Endodermal cell (in vitro differentiated cells): ENCODE measurements around the gene ZP1. TPM values are rescaled to one million over a fixed set of nuclear protein-coding genes. Genes with fewer than 3 reads are reported as not detected.

Experiments used
- DNase-seq: peaks from one replicate; pipeline ENCODE4 v3.0.0-alpha.2; 2017
- H3K27ac ChIP-seq: 2 replicates; pipeline ENCODE4 v1.5.1; 2013; ENCODE audit warnings: mild to moderate bottlenecking, low read depth, low read length, moderate library complexity
- H3K27me3 ChIP-seq: 2 replicates; pipeline ENCODE4 v1.6.1; 2013; ENCODE audit warnings: mild to moderate bottlenecking, low read length, moderate library complexity; ENCODE audit not compliant: insufficient read depth, control insufficient read depth, poor library complexity, severe bottlenecking
- H3K36me3 ChIP-seq: 2 replicates; pipeline ENCODE4 v1.7.0; 2013; ENCODE audit warnings: mild to moderate bottlenecking, low read length, moderate library complexity; ENCODE audit not compliant: control insufficient read depth, insufficient read depth
- H3K4me1 ChIP-seq: one replicate; pipeline ENCODE4 v1.7.0; 2013; ENCODE audit warnings: low read length; ENCODE audit not compliant: control insufficient read depth, insufficient read depth
- H3K4me3 ChIP-seq: 2 replicates; pipeline ENCODE4 v1.5.1; 2013; ENCODE audit warnings: mild to moderate bottlenecking, low read length, moderate library complexity
- H3K9ac ChIP-seq: 2 replicates; pipeline ENCODE4 v1.6.1; 2013; ENCODE audit warnings: mild to moderate bottlenecking, low read length, moderate library complexity; ENCODE audit not compliant: poor library complexity, severe bottlenecking; ENCODE audit errors: extremely low read depth
- H3K9me3 ChIP-seq: 2 replicates; pipeline ENCODE4 v1.6.1; 2013; ENCODE audit warnings: mild to moderate bottlenecking, low read length, moderate library complexity; ENCODE audit not compliant: control insufficient read depth
- H3K27ac Mint-ChIP-seq: 2 replicates; pipeline ENCODE4 v1.8.0; 2020; ENCODE audit warnings: mixed read lengths
- H3K27me3 Mint-ChIP-seq: 2 replicates; pipeline ENCODE4 v1.8.0; 2021; ENCODE audit warnings: mild to moderate bottlenecking, mixed read lengths; ENCODE audit not compliant: insufficient read depth
- H3K36me3 Mint-ChIP-seq: 2 replicates; pipeline ENCODE4 v1.8.0; 2020; ENCODE audit warnings: low read depth, mixed read lengths
- H3K4me1 Mint-ChIP-seq: 2 replicates; pipeline ENCODE4 v1.8.0; 2020; ENCODE audit warnings: mixed read lengths
- H3K4me3 Mint-ChIP-seq: 2 replicates; pipeline ENCODE4 v1.8.0; 2020; ENCODE audit warnings: mild to moderate bottlenecking, moderate library complexity, mixed read lengths
- H3K9me3 Mint-ChIP-seq: 2 replicates; pipeline ENCODE4 v1.8.0; 2020; ENCODE audit warnings: mild to moderate bottlenecking, mixed read lengths
- CTCF ChIP-seq: fragments of 200-600 bp; sonication (generic); conservative IDR thresholded peaks from 2 replicates; pipeline ENCODE4 v1.5.0; 2021; ENCODE audit warnings: antibody characterized with exemption, mild to moderate bottlenecking
- WGBS, 2 experiments: methylation state at CpG; one replicate each; pipeline versions ENCODE4 v1.1.5 to v1.1.7; 2013; ENCODE audit warnings: missing lambda C conversion rate in 2 of 2, mixed read lengths in 1 of 2; ENCODE audit not compliant: insufficient coverage in 1 of 2, insufficient read length in 1 of 2; 5-methylcytosine and 5-hydroxymethylcytosine counted together
- total RNA-seq, 2 donors: library from RNA; stranded (reverse); fragmentation: NEBNext Ultra II Directional in 1 of 2; extraction: Animal tissue kit (Norgen Biotek cat#: 25700) in 1 of 2; gene quantifications; 2 replicates in 1 of 2; 3 replicates in 1 of 2; pipeline ENCODE4 v1.2.1, GENCODE V29; 2021

ZP1 gene
- total RNA-seq, 2 donors from 2014 or later, result not detected

DNA sequence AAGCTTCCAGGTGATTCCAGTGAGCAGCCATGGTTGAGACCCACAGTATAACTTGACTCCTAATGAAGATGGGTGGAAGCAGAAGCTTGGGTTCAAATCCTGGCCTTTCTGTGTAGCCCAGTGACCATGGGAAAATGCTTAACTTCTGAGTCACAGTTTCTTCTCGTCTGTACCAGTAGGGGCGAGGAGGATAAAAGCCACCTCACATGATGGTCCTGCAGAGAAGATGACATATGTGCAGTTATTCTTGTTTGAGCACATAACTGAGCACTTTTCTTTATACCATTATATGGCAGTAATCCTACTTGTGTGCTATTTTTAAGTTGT lies 51.6 kb downstream of the ZP1 start:
- H3K36me3 ChIP-seq, result peaks cover 33% of the 10 kb centered on the region
- TF ChIP-seq CTCF, result no peak
- DNase-seq, result no peak
- Mint-ChIP-seq H3K27ac (peak overlapping the region; percentile 78), H3K9me3 (no peaks in the 10 kb centered on the region), H3K4me3 (no peak overlapping the region), H3K36me3 (peaks cover 35% of the 10 kb centered on the region), H3K4me1 (peaks cover 41% of the 10 kb centered on the region), H3K27me3 (peaks cover 5% of the 10 kb centered on the region)
- peak overlapping the region; percentile 11 for H3K4me3 ChIP-seq
- 40 to 75% methylated on average over 1 to 2 of the region's 2 CpGs for WGBS, 2 experiments
- H3K9ac ChIP-seq, result no peak overlapping the region
- peaks cover 18% of the 10 kb centered on the region for H3K4me1 ChIP-seq
- no peaks in the 10 kb centered on the region for H3K9me3 ChIP-seq
- H3K27me3 ChIP-seq, result no peaks in the 10 kb centered on the region
- no peak overlapping the region for H3K27ac ChIP-seq

DNA sequence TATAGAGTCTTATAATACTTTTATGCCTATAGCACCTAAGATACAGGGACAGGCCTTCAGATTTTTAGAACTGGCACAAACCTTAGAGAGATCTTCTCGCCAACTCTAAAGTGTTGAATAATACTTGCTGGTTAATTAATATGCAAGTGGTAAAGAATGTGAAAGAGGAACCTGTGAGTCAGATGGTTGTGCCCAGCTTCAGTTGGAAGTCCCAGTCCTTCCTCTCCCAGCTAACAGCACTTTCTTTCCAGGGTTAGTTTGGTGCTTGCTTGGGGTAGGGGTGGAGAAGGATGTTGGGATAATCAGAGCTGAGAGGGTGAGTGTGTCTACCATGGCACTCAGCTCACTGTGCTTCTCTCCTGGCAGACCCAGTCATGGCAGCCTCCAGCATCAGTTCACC lies 52.0 kb downstream of the ZP1 start:
- Mint-ChIP-seq H3K27me3 (peaks cover 6% of the 10 kb centered on the region), H3K4me1 (peaks cover 43% of the 10 kb centered on the region), H3K36me3 (peaks cover 35% of the 10 kb centered on the region), H3K4me3 (no peak overlapping the region), H3K27ac (no peak overlapping the region), H3K9me3 (no peaks in the 10 kb centered on the region)
- no peak overlapping the region for H3K9ac ChIP-seq
- peaks cover 20% of the 10 kb centered on the region for H3K4me1 ChIP-seq
- peaks cover 33% of the 10 kb centered on the region for H3K36me3 ChIP-seq
- 96% methylated on average over 1 of the region's 1 CpG; no CpG with 5 or more reads in 1 of the 2 experiments for WGBS, 2 experiments
- H3K4me3 ChIP-seq, result peak overlapping the region; percentile 11
- TF ChIP-seq CTCF, result no peak
- H3K27me3 ChIP-seq, result no peaks in the 10 kb centered on the region
- DNase-seq, result no peak
- no peaks in the 10 kb centered on the region for H3K9me3 ChIP-seq
- no peak overlapping the region for H3K27ac ChIP-seq

GRCh38 chr11:60919956-60920355 lies 52.6 kb downstream of the ZP1 start:
- no peak overlapping the region for H3K4me3 Mint-ChIP-seq
- Histone ChIP-seq H3K4me1 (peaks cover 20% of the 10 kb centered on the region), H3K27me3 (no peaks in the 10 kb centered on the region), H3K9me3 (no peaks in the 10 kb centered on the region), H3K9ac (no peak overlapping the region), H3K36me3 (peaks cover 33% of the 10 kb centered on the region), H3K4me3 (no peak overlapping the region), H3K27ac (no peak overlapping the region)
- H3K36me3 Mint-ChIP-seq, result peaks cover 35% of the 10 kb centered on the region
- H3K9me3 Mint-ChIP-seq, result no peaks in the 10 kb centered on the region
- peaks cover 41% of the 10 kb centered on the region for H3K4me1 Mint-ChIP-seq
- WGBS, 2 experiments, result 90 to 91% methylated on average over 1 to 2 of the region's 2 CpGs
- no peak for TF ChIP-seq CTCF
- DNase-seq, result no peak
- H3K27me3 Mint-ChIP-seq, result peaks cover 3% of the 10 kb centered on the region
- H3K27ac Mint-ChIP-seq, result no peak overlapping the region
